T47D (cell line): ENCODE measurements around the gene CSNK2A1.

ENCODE experiments used
- DNase-seq, 2 experiments: peaks; one replicate each; pipeline versions ENCODE4 v3.0.0 to v3.0.0-alpha.2; 2011 to 2012; ENCODE audit warnings: low read depth in 1 of 2, low spot score in 1 of 2
- JUND ChIP-seq: IDR thresholded peaks from 2 replicates; pipeline ENCODE4 v1.6.1; 2012; ENCODE audit warnings: low read depth
- in situ Hi-C: cut with HindIII; loops from 2 replicates; pipeline ENCODE4 v1.10.0; 2016; ENCODE audit warnings: low sequenced_read_pairs, low pct_unique_long_range_greater_than_20kb

The CSNK2A1 gene

GRCh38 chr20:558117-558516 lies 14.5 kb upstream of the CSNK2A1 start:
- TF ChIP-seq JUND: no peak
- in situ Hi-C loops: no loop called here
- no peak for DNase-seq

GRCh38 chr20:556984-557383 lies 13.4 kb upstream of the CSNK2A1 start:
- DNase-seq: no peak
- in situ Hi-C loops: no loop called here
- no peak for TF ChIP-seq JUND

DNA sequence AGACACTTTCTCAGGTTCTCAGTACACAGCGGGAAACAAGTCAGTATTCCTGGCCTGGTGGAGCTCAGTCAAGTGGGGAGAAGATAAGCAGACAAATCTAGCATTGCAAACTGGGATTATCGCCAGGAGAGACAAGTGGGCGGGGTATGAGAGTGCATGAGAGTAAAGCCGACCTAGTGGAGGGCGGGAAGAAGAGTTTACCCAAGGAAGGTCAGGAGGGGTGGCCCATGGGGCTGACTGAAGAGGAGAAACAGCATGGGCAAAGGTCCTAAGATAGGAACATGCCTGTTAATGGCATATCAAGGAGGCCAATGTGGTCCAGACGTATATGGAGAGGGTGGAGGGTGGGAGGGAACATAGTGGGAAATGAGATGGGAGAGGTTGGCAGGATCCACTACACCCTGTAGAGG lies 12.4 kb upstream of the CSNK2A1 start:
- TF ChIP-seq JUND: no peak
- in situ Hi-C loops: no loop called here
- no peak for DNase-seq

DNA sequence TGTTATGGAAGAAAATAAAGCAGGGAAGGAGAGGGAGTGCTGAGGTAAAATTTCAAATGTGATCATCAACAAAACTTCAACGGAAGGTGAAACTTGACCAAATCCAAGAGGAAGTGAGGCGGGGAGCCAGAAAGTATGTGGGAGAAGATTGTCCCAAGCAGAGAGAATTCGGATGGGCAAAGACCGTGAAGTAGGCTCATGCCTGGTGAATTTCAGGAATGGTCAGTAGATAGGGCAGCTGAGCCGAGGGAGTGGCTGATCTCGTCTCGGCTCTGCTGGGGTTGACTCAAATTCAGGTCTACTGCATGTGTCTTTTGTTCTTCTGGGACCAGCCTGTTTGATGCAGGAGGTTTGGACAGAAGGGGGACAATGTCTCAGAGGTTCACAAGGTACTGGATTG lies 7.0 kb upstream of the CSNK2A1 start:
- in situ Hi-C loops: no loop called here
- TF ChIP-seq JUND: no peak
- no peak for DNase-seq

DNA sequence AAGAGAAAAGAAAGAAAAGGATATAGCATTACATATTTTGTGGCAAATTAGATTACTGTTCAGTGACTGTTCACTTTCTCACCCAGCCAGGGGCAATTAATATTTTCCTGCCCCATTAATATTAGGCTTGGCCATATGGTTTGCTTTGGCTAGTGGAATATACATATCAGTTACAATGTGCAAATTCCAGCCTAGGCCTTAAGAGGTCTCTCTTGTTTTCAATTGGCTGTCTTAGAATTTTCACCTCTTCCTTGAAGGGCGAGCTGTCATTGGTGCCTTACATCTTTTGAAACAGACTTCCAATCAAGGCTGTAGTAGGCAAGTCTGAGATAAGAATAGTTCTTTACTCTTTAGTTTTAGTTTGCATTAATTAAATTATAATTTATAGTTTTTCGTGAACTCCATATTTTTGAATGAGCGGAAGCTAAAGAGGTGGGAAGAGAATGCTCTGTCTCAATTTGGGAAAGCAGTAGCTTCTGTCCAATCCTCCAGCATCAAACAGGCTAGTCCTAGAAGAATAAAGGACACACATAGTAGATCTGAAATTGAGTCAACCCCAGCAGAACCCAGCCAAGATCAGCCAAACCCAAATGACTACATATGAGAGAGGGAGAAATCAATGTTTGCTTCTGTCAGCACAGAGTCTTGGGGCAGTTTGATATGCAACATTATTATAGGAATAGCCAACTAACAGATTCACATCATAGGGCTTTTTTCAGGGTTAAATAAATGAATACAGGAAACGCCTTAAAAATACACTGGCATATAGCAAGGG lies 6.3 kb upstream of the CSNK2A1 start:
- no peak for DNase-seq
- in situ Hi-C loops: no loop called here
- TF ChIP-seq JUND: no peak

DNA sequence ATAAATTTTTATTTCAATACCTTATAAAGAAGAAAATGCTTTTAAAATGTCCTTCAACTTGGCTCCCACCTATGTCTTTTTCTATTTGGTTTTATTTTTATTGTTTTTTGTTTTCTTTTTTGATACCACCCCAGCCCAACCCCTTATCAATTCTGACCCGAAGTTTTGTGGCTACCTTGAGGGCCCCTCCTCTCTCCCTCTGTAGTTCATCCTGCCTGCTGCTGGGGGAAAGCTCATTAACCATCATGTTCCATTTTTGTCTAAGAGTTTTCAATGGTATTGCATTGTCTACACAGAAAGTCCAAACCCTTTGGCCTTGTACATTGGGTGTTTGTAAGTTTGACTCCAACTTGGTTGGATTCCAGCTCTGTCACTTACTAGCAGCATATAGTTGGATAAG lies 5.3 kb upstream of the CSNK2A1 start:
- in situ Hi-C loops: no loop called here
- no peak for TF ChIP-seq JUND
- DNase-seq: no peak

DNA sequence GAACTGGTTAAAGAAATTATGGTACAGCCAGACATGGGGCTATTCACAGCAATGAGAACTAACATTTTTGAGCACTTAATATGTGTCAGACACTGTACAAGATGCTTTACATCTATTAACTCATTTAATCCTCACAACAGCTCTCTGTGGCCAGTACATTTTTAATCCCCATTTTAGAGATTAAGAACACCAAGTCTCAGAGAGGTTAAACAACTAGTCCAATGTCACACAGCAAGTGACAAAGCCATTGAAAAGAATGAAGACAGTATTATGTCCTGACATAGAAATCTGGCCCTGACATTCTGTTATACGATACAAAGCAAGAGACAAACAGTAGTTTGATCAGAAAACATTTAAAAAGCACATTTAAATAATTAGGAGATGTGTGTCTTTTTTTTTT lies 3.8 kb upstream of the CSNK2A1 start:
- no peak for TF ChIP-seq JUND
- in situ Hi-C loops: no loop called here
- no peak for DNase-seq

- no peak for TF ChIP-seq JUND
- in situ Hi-C loops: no loop called here
- DNase-seq: no peak
Observed at GRCh38 chr20:546353-546752, 2.8 kb upstream of the CSNK2A1 start.

- TF ChIP-seq JUND: no peak
- no peak for DNase-seq
- in situ Hi-C loops: no loop called here
Observed at GRCh38 chr20:544153-544725, 649 bp upstream of the CSNK2A1 start.

DNA sequence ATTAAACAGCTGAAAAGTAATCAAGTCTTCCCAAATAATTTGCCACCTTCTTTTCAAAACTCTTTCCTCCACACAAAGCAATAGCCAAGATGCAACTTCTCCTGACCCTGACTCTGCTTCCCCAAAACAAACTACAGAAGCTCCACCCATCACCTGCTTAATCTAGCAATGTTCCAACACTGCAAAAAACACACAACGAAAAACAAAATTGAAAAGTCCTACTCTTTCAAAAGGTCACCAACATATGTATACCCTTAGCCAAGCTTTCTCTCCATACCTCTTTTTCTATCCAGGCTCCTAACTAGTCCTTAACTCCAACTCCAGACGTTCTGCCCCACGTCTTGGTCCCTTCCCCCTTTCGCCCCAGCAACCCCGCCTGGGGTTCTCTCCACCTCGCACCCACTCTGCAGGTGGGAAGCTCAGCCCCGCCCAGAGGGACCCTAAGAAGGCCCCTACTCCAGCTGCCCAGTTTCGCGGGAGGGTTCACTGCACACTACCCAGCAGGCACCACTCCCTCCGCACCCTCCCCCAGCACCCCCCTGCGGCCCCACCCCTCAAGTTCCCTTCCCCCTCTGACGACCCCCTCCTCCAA lies 717 bp downstream of the CSNK2A1 start:
- DNase-seq: no peak
- TF ChIP-seq JUND: no peak
- in situ Hi-C loops: no loop called here

DNA sequence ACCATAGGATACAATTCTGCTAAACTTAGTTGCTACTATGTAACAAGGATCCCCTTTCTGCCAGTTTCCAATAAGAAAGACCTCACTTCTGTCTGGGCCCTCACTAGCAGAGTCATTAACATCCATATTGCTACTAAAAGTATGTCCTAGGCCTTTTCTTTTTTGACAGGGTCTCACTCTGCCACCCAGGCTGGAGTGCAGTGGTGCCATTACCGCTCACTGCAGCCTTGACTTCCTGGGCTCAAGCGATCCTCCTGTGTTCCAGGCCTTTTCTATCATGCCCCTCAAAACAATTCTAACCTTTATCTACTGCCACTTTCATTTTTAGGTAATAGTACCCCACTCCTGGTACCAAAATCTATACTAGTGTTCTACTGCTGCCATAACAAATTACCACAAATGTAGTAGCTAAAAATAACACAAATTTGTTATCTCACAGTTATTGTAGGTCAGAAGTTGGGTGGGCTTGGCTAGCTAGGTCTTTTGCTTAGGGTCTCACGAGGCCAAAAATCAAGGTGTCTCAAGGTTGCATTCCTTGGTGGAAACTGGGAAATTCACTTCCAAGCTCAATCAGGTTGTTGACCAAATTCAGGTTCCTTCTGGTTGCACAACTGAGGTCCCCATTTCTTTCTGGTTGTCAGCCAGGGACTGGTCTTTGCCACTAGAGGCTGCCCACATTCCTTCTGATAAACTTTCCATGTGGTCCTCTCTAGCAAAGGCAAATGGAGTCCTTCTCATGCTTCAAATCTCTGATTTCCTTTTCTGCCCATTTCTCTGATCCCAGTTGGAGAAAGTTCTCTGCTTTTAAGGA lies 3.0 kb downstream of the CSNK2A1 start:
- no peak for DNase-seq
- no peak for TF ChIP-seq JUND
- in situ Hi-C loops: no loop called here

GRCh38 chr20:539848-540247 lies 3.7 kb downstream of the CSNK2A1 start:
- in situ Hi-C loops: no loop called here
- TF ChIP-seq JUND: no peak
- no peak for DNase-seq

GRCh38 chr20:539191-539590 lies 4.4 kb downstream of the CSNK2A1 start:
- in situ Hi-C loops: no loop called here
- no peak for DNase-seq
- TF ChIP-seq JUND: no peak
